ENCODE results near the gene SH3RF3. TPM values are rescaled to one million over a fixed set of nuclear protein-coding genes. Genes with fewer than 3 reads are reported as not detected.
"Not testable (repeated sequence)": the region's sequence is repeated elsewhere in the genome, so short reads cannot be mapped to it uniquely, and the experiment has no call there.

Gene SH3RF3
- total RNA-seq = 12.3 TPM

DNA sequence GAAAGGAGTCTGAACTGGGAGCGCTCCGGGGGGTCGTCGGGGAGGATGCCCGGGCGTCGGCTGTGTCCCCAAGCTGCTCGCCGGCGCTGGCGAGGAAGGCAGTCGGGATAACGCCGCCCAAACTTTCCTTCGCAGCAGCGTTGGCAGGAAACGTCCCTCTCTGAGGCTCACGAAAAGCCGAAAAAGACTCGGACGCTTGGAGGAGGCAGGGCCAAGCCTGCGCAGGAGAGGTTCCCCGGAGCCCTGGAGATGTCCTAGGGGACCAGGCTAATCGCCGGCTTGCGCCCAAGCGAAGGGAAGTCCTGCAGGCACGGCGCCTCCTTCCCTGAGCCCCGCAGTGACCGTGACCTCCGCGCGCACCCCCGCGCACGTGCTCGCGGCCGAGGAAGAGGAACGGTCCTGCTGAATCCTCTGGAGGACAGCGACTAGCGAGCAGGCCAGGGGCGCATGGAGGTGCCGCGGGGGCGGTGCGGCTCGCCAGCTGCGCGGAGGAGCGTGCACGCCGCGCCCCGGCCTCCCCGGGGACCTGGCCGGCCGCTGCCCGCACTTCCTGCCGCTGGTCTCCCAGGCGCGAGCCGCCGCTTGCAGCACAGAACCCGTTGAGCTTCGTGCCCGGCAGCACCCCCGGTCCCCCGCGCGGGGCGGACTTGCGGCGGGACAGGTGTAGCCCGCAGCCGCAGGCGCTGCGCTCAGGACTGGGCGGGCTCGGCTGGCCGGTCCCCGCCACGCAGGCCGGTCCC is at the start of gene SH3RF3:
Gene SH3RF3 (plus strand): TSS at position 590 of the 740 bp plus-strand sequence.
- DNase-seq = peak; percentile 41

GRCh38 chr2:109079590-109079989 is 49.4 kb upstream of the SH3RF3 start:
- no peak for DNase-seq

DNA sequence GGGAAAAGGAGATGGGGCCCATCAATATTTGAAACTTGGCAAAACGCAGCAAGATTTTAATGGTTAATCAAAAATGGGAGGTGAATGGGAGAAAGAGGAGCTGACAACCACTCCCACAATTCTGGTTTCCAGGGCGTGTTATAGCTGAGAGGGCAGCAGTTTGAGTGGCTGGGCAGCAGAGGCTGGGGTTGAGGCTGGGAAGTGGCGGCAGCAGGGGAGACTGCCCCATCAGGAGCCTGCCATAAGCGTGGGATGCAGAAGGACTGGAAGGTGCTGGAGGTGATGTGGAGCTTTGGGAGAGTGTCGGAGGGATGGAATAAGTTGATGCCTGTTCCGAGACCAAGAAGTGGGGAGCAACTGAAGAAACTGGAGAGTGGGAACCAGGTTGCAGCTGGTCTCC is 48.9 kb upstream of the SH3RF3 start:
- DNase-seq = no peak

- no peak for DNase-seq
Measured at GRCh38 chr2:109080757-109081156, 48.2 kb upstream of the SH3RF3 start.

- DNase-seq = no peak
Measured at GRCh38 chr2:109081374-109081773, 47.6 kb upstream of the SH3RF3 start.

GRCh38 chr2:109083771-109084170 is 45.2 kb upstream of the SH3RF3 start:
- no peak for DNase-seq

- no peak for DNase-seq
Measured at GRCh38 chr2:109084341-109084740, 44.7 kb upstream of the SH3RF3 start.

DNA sequence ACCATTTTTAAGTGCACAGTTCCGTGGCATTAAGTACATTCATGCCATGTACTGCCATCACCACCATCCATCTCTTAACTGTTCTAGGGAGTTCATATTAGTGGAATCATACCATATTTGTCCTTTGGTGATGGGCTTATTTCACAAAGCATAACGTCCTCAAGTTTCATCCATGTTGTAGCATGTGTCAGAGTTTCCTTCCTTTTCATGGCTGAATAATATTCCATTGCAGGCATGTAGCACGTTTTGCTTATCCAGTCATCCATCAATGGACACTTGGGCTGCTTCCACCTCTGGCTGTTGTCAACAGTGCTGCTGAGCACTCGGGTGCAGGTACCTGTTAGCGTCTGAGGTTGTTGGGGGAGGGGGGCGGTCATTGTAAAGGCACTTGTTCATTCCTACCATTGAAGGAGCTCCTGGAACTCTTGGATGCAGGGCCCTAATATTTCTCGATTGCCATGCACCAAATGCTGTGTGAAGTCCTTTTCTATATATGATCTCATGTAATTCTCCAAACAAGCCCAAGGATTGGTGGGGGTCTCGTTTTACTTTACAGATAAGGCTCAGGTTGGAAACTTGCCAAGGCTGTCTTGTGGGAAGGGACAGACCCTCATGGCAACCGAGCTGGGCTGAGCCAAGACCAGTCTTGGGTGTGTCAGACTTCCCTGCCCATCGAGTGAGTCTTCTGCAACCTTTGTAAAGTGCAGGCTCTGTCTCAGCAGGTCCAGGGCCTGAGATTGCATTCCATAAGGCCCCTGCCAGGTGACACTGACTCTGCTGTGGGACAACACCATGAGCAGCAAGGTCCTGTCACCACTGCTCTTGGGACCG is 42.9 kb upstream of the SH3RF3 start:
- no peak for DNase-seq

DNA sequence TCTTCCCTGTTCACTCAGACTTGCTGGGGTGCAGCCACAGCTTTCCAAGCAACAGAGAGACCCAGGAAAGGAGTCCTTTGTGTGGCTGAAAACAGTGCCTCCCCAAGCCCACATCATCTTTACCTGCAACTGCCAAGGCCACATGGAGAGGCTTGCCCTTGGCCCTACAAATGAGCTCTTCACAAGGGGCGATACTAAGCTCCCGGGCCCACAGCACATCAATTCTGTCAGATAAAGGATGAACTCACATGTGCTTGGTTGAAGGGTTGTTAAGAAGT is 42.3 kb upstream of the SH3RF3 start:
- DNase-seq = no peak

- no peak for DNase-seq
Measured at GRCh38 chr2:109087055-109087663, 41.8 kb upstream of the SH3RF3 start.

- DNase-seq = no peak
Measured at GRCh38 chr2:109089602-109090300, 39.3 kb upstream of the SH3RF3 start.

GRCh38 chr2:109091526-109091925 is 37.5 kb upstream of the SH3RF3 start:
- DNase-seq = no peak

DNA sequence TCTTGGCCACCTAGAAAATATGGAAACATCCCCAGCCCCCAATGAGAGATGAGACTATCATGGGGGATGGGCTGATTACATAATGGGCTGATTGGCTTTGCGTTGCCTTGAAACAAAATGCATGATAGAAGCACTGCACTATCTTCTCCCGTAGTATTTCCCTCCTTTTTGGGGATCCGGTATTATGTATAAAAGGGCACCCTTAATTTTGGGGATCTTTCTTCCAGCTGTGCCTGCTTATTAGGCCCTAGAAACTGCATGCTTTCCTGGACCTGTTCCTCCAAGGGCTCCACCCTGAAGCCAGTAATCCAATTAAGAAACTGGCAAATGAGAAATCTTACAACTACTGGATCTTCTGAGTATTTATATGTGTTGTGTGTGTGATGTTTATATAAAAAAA is 34.9 kb upstream of the SH3RF3 start:
- no peak for DNase-seq

- no peak for DNase-seq
Measured at GRCh38 chr2:109098251-109098920, 30.6 kb upstream of the SH3RF3 start.

GRCh38 chr2:109098921-109099273 is 30.1 kb upstream of the SH3RF3 start:
- DNase-seq = no peak

GRCh38 chr2:109102588-109103233 is 26.3 kb upstream of the SH3RF3 start:
- no peak for DNase-seq

GRCh38 chr2:109105113-109105512 is 23.9 kb upstream of the SH3RF3 start:
- no peak for DNase-seq

DNA sequence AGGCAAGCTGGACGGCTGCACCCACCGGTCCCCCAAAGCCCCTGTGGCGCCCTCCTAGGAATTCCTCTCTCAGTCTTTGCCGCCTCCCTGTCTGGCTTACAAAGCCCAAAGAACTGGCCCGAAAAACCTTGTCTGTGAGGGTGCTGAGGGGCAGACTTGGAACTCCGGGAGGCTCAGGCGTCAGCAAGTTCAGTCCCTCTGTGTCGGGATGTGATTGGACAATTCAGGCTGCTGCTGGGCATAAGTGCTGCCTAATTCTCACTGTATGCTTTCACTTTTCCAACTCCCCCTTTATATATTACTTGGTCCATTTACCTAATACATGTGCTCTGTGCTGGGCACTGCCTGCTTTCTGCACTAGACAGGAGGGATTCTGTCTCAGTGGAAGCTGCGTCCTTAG is 20.3 kb upstream of the SH3RF3 start:
- DNase-seq = no peak

- no peak for DNase-seq
Measured at GRCh38 chr2:109109342-109109741, 19.7 kb upstream of the SH3RF3 start.

- DNase-seq = no peak
Measured at GRCh38 chr2:109110170-109110569, 18.8 kb upstream of the SH3RF3 start.

- not testable (repeated sequence) for DNase-seq
Measured at GRCh38 chr2:109117181-109117580, 11.8 kb upstream of the SH3RF3 start.

GRCh38 chr2:109117780-109118179 is 11.2 kb upstream of the SH3RF3 start:
- DNase-seq = no peak

All from occipital lobe (tissue), 2 donors.